SU-DHL-6 (cell line): Measurements from ENCODE around the gene CYB5B.

ENCODE experiments used
- H2AFZ ChIP-seq: fragments of 200-600 bp; sonication (generic); 2 replicates; pipeline ENCODE4 v1.6.1; 2014; ENCODE audit warnings: low read depth, mild to moderate bottlenecking, moderate library complexity, mixed read lengths, antibody characterized with exemption, low read length; ENCODE audit not compliant: severe bottlenecking
- H3F3A ChIP-seq: fragments of 200-600 bp; shearing (Covaris generic); 2 replicates; pipeline ENCODE4 v1.6.0; 2016; ENCODE audit warnings: antibody characterized with exemption, mild to moderate bottlenecking; ENCODE audit not compliant: insufficient read depth
- H3K27ac ChIP-seq: fragments of 200-600 bp; sonication (generic); 2 replicates; pipeline ENCODE4 v1.5.1; 2016; ENCODE audit warnings: low read depth, mild to moderate bottlenecking, low read length, moderate library complexity, mixed read lengths
- H3K27me3 ChIP-seq: fragments of 200-600 bp; sonication (generic), shearing (Covaris generic); 2 replicates; pipeline ENCODE4 v1.6.0; 2014; ENCODE audit warnings: mild to moderate bottlenecking, low read length
- H3K36me3 ChIP-seq: fragments of 200-600 bp; sonication (generic); 2 replicates; pipeline ENCODE4 v1.6.1; 2014; ENCODE audit warnings: mild to moderate bottlenecking, low read length, mixed read lengths
- H3K4me2 ChIP-seq: fragments of 300-600, 200-600 bp; shearing (Covaris generic), sonication (generic); 2 replicates; pipeline ENCODE4 v1.6.0; 2014; ENCODE audit warnings: low read length, low read depth, mild to moderate bottlenecking; ENCODE audit not compliant: poor library complexity, severe bottlenecking
- H3K4me3 ChIP-seq: fragments of 200-600 bp; sonication (generic); 2 replicates; pipeline ENCODE4 v1.5.1; 2014; ENCODE audit warnings: antibody characterized with exemption, low read length, mild to moderate bottlenecking, mixed read lengths; ENCODE audit not compliant: insufficient read depth, poor library complexity, severe bottlenecking
- H3K79me2 ChIP-seq: fragments of 200-600 bp; sonication (generic); 2 replicates; pipeline ENCODE4 v1.6.1; 2014; ENCODE audit warnings: mild to moderate bottlenecking, low read length, moderate library complexity; ENCODE audit not compliant: insufficient read depth
- H3K9ac ChIP-seq: fragments of 200-600 bp; sonication (generic); 2 replicates; pipeline ENCODE4 v1.7.0; 2014; ENCODE audit warnings: mild to moderate bottlenecking, low read length
- H3K9me2 ChIP-seq: fragments of 200-600 bp; sonication (generic); replicated peaks from 2 replicates; pipeline ENCODE4 v1.6.1; 2014; ENCODE audit warnings: low read length; ENCODE audit not compliant: insufficient read depth
- H3K9me3 ChIP-seq: fragments of 200-600 bp; sonication (generic); 2 replicates; pipeline ENCODE4 v1.6.1; 2014; ENCODE audit warnings: low read length, mixed read lengths; ENCODE audit not compliant: insufficient read depth
- H4K20me1 ChIP-seq: fragments of 200-600 bp; sonication (generic); 2 replicates; pipeline ENCODE4 v1.6.1; 2014; ENCODE audit warnings: low read depth, mild to moderate bottlenecking, antibody characterized with exemption, low read length, moderate library complexity, mixed read lengths
- EZH2phosphoT487 ChIP-seq: fragments of 200-600 bp; sonication (generic), shearing (Covaris generic); conservative IDR thresholded peaks from 2 replicates; pipeline ENCODE4 v1.6.1; 2018; ENCODE audit warnings: mild to moderate bottlenecking, antibody characterized with exemption, low read length, moderate library complexity, mixed read lengths
- TF ChIP-seq, protein P1 (sequence below): fragments of 200-600 bp; sonication (generic); IDR thresholded peaks from one replicate; pipeline ENCODE4 v1.5.1; 2017; ENCODE audit warnings: antibody characterized with exemption, mild to moderate bottlenecking, low read length, moderate library complexity; ENCODE audit not compliant: insufficient read depth, poor library complexity, severe bottlenecking

Gene CYB5B

DNA sequence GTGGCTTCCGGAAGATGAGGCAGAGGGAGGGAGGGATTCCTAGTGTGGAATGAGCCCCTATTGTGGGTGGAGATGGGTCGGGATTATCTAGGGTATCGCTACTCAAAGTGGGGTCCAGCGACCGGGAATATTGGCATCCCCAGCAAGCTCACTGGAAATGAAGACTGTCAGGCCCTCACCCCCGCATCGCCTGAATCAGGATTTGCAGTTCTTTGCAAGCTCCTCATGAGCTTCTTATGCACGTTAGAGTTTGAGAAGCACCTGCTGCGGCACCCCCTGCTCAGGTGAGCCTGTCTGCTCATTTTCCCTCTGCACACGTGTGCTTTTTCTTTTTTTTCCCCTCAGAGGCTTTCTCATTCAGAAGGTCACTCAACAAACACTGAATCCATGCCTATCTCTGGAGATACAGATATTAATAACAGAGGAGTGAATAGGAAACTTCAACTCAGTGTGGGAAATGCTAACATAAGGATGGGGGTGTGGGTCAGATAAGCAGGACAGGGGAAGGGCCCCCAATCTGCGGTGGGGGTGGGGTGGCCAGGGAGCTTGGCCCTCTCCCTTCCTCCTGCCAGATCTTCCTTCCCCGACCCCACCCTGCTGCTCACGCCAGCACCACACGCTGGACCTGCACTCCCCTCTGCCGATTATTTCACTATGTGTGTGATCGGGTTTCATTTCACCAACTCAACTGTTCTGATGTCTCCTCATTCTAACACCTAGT is 73.6 kb downstream of the CYB5B start:
- Histone ChIP-seq H3K36me3 (no peaks in the 10 kb centered on the region), H3K27ac (no peak overlapping the region), H3K4me2 (no peak overlapping the region), H3K9me2 (no peaks in the 10 kb centered on the region), H3K9me3 (no peaks in the 10 kb centered on the region), H3K27me3 (no peaks in the 10 kb centered on the region), H3K4me3 (no peak overlapping the region), H2AFZ (no peak overlapping the region), H3F3A (no peaks in the 10 kb centered on the region), H3K9ac (no peak overlapping the region), H4K20me1 (no peaks in the 10 kb centered on the region), H3K79me2 (no peaks in the 10 kb centered on the region)
- no peak for TF ChIP-seq EZH2phosphoT487
- TF ChIP-seq, protein P1, sequence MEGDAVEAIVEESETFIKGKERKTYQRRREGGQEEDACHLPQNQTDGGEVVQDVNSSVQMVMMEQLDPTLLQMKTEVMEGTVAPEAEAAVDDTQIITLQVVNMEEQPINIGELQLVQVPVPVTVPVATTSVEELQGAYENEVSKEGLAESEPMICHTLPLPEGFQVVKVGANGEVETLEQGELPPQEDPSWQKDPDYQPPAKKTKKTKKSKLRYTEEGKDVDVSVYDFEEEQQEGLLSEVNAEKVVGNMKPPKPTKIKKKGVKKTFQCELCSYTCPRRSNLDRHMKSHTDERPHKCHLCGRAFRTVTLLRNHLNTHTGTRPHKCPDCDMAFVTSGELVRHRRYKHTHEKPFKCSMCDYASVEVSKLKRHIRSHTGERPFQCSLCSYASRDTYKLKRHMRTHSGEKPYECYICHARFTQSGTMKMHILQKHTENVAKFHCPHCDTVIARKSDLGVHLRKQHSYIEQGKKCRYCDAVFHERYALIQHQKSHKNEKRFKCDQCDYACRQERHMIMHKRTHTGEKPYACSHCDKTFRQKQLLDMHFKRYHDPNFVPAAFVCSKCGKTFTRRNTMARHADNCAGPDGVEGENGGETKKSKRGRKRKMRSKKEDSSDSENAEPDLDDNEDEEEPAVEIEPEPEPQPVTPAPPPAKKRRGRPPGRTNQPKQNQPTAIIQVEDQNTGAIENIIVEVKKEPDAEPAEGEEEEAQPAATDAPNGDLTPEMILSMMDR, result no peak

GRCh38 chr16:69498926-69499325 is 74.5 kb downstream of the CYB5B start:
- no peak overlapping the region for H3K9ac ChIP-seq
- H3K4me2 ChIP-seq, result no peak overlapping the region
- no peaks in the 10 kb centered on the region for H3K27me3 ChIP-seq
- H3K36me3 ChIP-seq, result no peaks in the 10 kb centered on the region
- no peaks in the 10 kb centered on the region for H3K9me3 ChIP-seq
- H2AFZ ChIP-seq, result no peak overlapping the region
- H3F3A ChIP-seq, result no peaks in the 10 kb centered on the region
- no peak overlapping the region for H3K27ac ChIP-seq
- no peaks in the 10 kb centered on the region for H4K20me1 ChIP-seq
- H3K9me2 ChIP-seq, result no peaks in the 10 kb centered on the region
- no peak for TF ChIP-seq EZH2phosphoT487
- TF ChIP-seq, protein P1, result no peak
- no peaks in the 10 kb centered on the region for H3K79me2 ChIP-seq
- no peak overlapping the region for H3K4me3 ChIP-seq

- Histone ChIP-seq H3K9ac (no peak overlapping the region), H2AFZ (no peak overlapping the region), H3K4me3 (no peak overlapping the region), H3F3A (no peaks in the 10 kb centered on the region), H3K27me3 (no peaks in the 10 kb centered on the region), H3K9me2 (no peaks in the 10 kb centered on the region), H4K20me1 (no peaks in the 10 kb centered on the region), H3K79me2 (no peaks in the 10 kb centered on the region), H3K36me3 (no peaks in the 10 kb centered on the region), H3K9me3 (no peaks in the 10 kb centered on the region), H3K27ac (no peak overlapping the region), H3K4me2 (no peak overlapping the region)
- TF ChIP-seq EZH2phosphoT487, result no peak
- TF ChIP-seq, protein P1, result no peak
Observed at GRCh38 chr16:69499541-69500230, 75.3 kb downstream of the CYB5B start.
